ENCODE data around the gene IMPDH2.

The IMPDH2 gene

DNA sequence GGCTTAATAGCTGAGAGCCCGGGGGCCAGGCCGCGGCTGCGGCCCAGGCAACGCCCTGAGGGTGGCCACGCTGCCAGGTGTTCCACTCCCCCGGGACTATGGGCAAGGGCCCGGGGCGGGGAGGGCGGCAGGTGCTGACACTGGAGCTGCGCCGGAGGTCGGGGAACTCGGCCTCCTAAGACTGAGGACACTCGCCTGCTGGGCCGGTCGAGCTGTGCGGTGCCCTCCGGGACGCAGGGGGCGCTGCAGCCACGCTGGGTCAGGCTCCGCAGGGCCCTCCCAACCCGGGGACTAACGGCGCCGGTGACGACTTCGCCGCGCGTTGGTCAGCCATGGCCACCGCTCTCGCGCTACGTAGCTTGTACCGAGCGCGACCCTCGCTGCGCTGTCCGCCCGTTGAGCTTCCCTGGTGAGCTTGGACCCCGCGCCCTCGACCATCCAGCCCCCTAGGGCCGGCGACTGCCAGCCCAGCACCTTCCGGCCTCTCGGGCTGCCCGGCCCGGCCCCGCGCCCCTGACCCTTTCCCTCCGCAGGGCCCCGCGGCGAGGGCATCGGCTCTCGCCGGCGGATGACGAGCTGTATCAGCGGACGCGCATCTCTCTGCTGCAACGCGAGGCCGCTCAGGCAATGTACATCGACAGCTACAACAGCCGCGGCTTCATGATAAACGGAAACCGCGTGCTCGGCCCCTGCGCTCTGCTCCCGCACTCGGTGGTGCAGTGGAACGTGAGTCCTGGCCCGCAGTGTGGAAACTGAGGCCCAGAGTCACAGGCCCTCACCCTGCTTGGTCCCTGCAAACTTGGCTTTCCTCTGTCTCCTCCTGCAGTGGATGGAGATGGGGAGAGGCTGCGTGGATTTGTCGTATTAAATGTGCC, 7.1 kb downstream of the IMPDH2 start, which contains the start of gene NDUFAF3 (continued):
- TF ChIP-seq, protein P1, sequence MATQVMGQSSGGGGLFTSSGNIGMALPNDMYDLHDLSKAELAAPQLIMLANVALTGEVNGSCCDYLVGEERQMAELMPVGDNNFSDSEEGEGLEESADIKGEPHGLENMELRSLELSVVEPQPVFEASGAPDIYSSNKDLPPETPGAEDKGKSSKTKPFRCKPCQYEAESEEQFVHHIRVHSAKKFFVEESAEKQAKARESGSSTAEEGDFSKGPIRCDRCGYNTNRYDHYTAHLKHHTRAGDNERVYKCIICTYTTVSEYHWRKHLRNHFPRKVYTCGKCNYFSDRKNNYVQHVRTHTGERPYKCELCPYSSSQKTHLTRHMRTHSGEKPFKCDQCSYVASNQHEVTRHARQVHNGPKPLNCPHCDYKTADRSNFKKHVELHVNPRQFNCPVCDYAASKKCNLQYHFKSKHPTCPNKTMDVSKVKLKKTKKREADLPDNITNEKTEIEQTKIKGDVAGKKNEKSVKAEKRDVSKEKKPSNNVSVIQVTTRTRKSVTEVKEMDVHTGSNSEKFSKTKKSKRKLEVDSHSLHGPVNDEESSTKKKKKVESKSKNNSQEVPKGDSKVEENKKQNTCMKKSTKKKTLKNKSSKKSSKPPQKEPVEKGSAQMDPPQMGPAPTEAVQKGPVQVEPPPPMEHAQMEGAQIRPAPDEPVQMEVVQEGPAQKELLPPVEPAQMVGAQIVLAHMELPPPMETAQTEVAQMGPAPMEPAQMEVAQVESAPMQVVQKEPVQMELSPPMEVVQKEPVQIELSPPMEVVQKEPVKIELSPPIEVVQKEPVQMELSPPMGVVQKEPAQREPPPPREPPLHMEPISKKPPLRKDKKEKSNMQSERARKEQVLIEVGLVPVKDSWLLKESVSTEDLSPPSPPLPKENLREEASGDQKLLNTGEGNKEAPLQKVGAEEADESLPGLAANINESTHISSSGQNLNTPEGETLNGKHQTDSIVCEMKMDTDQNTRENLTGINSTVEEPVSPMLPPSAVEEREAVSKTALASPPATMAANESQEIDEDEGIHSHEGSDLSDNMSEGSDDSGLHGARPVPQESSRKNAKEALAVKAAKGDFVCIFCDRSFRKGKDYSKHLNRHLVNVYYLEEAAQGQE (tag by site-specific recombination; IDR thresholded peaks at IDR 0.05): peak; percentile 38; the same call in 1 of the 2 replicates
- TF ChIP-seq ZNF561 (tag by site-specific recombination; IDR thresholded peaks at IDR 0.05; ENCODE audit: borderline replicate concordance) (peak; percentile 86), SCRT2 (tag by site-specific recombination; IDR thresholded peaks at IDR 0.05) (peak; percentile 34; the same call in 1 of the 2 replicates), SP2 (tag by site-specific recombination; IDR thresholded peaks at IDR 0.05) (peak; percentile 59), SP3 (tag by site-specific recombination; IDR thresholded peaks at IDR 0.05) (peak; percentile 78), ZNF660 (tag by site-specific recombination; IDR thresholded peaks at IDR 0.05) (peak; percentile 87), ZNF221 (tag by site-specific recombination; IDR thresholded peaks at IDR 0.05; ENCODE audit: borderline replicate concordance) (no peak), ZNF837 (tag by site-specific recombination; IDR thresholded peaks at IDR 0.05) (no peak), ZNF354C (tag by site-specific recombination; IDR thresholded peaks at IDR 0.05; ENCODE audit: borderline replicate concordance, low read depth) (no peak), ZNF629 (tag by site-specific recombination; IDR thresholded peaks at IDR 0.05) (peak; percentile 82)
- TF ChIP-seq, protein P2, sequence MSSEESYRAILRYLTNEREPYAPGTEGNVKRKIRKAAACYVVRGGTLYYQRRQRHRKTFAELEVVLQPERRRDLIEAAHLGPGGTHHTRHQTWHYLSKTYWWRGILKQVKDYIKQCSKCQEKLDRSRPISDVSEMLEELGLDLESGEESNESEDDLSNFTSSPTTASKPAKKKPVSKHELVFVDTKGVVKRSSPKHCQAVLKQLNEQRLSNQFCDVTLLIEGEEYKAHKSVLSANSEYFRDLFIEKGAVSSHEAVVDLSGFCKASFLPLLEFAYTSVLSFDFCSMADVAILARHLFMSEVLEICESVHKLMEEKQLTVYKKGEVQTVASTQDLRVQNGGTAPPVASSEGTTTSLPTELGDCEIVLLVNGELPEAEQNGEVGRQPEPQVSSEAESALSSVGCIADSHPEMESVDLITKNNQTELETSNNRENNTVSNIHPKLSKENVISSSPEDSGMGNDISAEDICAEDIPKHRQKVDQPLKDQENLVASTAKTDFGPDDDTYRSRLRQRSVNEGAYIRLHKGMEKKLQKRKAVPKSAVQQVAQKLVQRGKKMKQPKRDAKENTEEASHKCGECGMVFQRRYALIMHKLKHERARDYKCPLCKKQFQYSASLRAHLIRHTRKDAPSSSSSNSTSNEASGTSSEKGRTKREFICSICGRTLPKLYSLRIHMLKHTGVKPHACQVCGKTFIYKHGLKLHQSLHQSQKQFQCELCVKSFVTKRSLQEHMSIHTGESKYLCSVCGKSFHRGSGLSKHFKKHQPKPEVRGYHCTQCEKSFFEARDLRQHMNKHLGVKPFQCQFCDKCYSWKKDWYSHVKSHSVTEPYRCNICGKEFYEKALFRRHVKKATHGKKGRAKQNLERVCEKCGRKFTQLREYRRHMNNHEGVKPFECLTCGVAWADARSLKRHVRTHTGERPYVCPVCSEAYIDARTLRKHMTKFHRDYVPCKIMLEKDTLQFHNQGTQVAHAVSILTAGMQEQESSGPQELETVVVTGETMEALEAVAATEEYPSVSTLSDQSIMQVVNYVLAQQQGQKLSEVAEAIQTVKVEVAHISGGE (tag by site-specific recombination; conservative IDR thresholded peaks at IDR 0.05; ENCODE audit: low read depth): peak; percentile 69
- TF ChIP-seq, protein P3, sequence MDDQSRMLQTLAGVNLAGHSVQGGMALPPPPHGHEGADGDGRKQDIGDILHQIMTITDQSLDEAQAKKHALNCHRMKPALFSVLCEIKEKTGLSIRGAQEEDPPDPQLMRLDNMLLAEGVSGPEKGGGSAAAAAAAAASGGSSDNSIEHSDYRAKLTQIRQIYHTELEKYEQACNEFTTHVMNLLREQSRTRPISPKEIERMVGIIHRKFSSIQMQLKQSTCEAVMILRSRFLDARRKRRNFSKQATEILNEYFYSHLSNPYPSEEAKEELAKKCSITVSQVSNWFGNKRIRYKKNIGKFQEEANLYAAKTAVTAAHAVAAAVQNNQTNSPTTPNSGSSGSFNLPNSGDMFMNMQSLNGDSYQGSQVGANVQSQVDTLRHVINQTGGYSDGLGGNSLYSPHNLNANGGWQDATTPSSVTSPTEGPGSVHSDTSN (CRISPR knock-in tag; IDR thresholded peaks at IDR 0.05): 0 out of 2 replicates have a peak, but pooled peaks have one; percentile 50

DNA sequence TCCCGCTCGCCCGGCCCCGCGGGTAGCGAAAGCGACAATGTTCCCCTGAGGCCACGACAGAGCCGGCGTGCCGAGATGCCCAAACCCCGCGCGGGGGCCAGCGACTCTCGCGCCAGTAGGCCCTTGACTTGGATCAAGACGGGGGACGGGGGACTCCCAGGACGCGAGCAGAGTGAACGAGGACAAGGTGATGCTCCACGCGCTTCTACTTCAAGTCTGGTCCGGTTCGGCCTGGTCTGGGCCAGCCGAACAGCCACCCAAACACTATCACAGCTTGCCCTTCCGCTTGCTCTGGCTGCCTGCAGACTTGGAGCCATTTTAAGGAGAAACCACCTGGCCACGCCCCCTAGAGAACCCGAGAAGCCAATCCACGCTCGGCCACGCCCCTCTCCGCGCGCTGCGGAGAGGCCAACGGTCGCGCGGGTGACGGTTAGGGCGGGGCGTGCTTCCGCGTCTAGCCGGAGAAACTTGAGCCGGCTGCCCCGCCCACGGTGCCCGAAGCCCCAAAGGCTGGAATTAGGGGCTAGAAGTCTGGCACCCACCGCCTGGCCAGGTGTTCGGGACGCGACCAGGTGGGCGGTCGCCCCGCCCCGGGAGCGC, 7.9 kb downstream of the IMPDH2 start:
- ChIA-PET POLR2A (interaction anchor here (0.6 to 10.4 kb wide), 19 partner anchors 8 to 391 kb away, joined by 3 to 141 read pairs (median 4); partner anchors contain the start of genes ARIH2, IMPDH2, IP6K2 and LAMB2), CTCF (interaction anchor here (0.6 to 2.1 kb wide), 8 partner anchors 8 to 250 kb away, joined by 3 to 13 read pairs (median 5); partner anchors contain the start of genes P4HTM and WDR6)
- H3K4me3 ChIP-seq (ENCODE audit: low read depth, low read length): peak overlapping the region; percentile 92
- H3K4me1 ChIP-seq (ENCODE audit: control insufficient read depth, insufficient read depth, low read length): no peaks in the 10 kb centered on the region
- H3K9me3 ChIP-seq (ENCODE audit: control insufficient read depth, insufficient read depth, low read depth, low read length): no peaks in the 10 kb centered on the region
- H3K36me3 ChIP-seq (ENCODE audit: control insufficient read depth in 2 of 2, insufficient read depth in 1 of 2, low read length in 2 of 2): peaks cover 0 to 43% of the 10 kb centered on the region in 2 experiments; a peak in 1 of 3 replicates
- H3K27ac ChIP-seq (ENCODE audit: extremely low read depth, low read depth, low read length): peak overlapping the region; percentile 93
- TF ChIP-seq ZNF350 (tag by site-specific recombination; IDR thresholded peaks at IDR 0.05) (no peak), ZNF514 (tag by site-specific recombination; IDR thresholded peaks at IDR 0.05) (no peak), ZNF544 (tag by site-specific recombination; IDR thresholded peaks at IDR 0.05) (no peak), KLF7 (tag by site-specific recombination; IDR thresholded peaks at IDR 0.05; ENCODE audit: borderline replicate concordance) (no peak), ZNF354C (tag by site-specific recombination; IDR thresholded peaks at IDR 0.05; ENCODE audit: borderline replicate concordance, low read depth) (no peak), ZNF184 (tag by site-specific recombination; IDR thresholded peaks at IDR 0.05) (no peak; the same call in 1 of the 2 replicates), ZBTB7A (tag by site-specific recombination; IDR thresholded peaks at IDR 0.05; ENCODE audit: low read depth) (no peak), ZNF23 (tag by site-specific recombination; IDR thresholded peaks at IDR 0.05; ENCODE audit: borderline replicate concordance) (no peak), KLF16 (tag by site-specific recombination; IDR thresholded peaks at IDR 0.05) (0 out of 2 replicates have a peak, but pooled peaks have one; percentile 26), ZNF621 (tag by site-specific recombination; IDR thresholded peaks at IDR 0.05) (no peak)
- TF ChIP-seq, protein P4, sequence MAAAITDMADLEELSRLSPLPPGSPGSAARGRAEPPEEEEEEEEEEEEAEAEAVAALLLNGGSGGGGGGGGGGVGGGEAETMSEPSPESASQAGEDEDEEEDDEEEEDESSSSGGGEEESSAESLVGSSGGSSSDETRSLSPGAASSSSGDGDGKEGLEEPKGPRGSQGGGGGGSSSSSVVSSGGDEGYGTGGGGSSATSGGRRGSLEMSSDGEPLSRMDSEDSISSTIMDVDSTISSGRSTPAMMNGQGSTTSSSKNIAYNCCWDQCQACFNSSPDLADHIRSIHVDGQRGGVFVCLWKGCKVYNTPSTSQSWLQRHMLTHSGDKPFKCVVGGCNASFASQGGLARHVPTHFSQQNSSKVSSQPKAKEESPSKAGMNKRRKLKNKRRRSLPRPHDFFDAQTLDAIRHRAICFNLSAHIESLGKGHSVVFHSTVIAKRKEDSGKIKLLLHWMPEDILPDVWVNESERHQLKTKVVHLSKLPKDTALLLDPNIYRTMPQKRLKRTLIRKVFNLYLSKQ (tag by site-specific recombination; IDR thresholded peaks at IDR 0.05; ENCODE audit: borderline replicate concordance): no peak
- TF ChIP-seq, protein P5, sequence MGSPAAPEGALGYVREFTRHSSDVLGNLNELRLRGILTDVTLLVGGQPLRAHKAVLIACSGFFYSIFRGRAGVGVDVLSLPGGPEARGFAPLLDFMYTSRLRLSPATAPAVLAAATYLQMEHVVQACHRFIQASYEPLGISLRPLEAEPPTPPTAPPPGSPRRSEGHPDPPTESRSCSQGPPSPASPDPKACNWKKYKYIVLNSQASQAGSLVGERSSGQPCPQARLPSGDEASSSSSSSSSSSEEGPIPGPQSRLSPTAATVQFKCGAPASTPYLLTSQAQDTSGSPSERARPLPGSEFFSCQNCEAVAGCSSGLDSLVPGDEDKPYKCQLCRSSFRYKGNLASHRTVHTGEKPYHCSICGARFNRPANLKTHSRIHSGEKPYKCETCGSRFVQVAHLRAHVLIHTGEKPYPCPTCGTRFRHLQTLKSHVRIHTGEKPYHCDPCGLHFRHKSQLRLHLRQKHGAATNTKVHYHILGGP (tag by site-specific recombination; IDR thresholded peaks at IDR 0.05): no peak

All from HEK293 (cell line).